GM18505 (cell line): Measurements from ENCODE around the gene C1orf159.

Experiments used
- ATAC-seq: cut with Tn5 transposase; IDR thresholded peaks from one replicate; pipeline ENCODE4 v1.9.1; 2021; ENCODE audit not compliant: unreplicated experiment
- POLR2A ChIP-seq: IDR thresholded peaks from 4 replicates; pipeline ENCODE4 v1.6.1; 2011; ENCODE audit warnings: borderline replicate concordance; ENCODE audit not compliant: insufficient read depth, insufficient read length; ENCODE audit errors: extremely low read depth

C1orf159 gene

GRCh38 chr1:1121611-1122077 lies 5.8 kb upstream of the C1orf159 start:
- no peak for ATAC-seq

GRCh38 chr1:1120866-1121591 lies 5.1 kb upstream of the C1orf159 start:
- ATAC-seq = no peak
- TF ChIP-seq POLR2A = no peak

More at GRCh38 chr1:1121611-1122077, 5.8 kb upstream of the C1orf159 start:
- TF ChIP-seq POLR2A = no peak

DNA sequence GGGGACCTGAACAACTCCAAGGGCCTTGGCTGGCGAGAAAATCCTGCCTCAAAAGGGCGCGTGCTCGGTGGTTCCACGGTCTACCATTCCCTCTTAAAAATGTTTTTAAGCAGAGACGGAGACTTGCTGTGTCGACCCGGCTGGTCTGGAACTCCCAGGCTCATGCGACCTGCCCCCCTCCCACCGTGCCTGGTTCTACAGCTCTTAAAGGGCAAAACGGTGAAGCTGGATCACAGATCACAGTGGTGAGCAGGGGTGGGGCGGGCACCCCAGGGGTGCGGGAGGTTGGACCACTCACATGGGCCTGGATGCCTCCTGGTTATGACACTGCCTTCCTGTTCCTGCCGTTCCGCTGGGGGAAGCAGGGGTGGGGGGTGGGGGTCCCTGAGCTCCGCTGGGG lies 4.2 kb upstream of the C1orf159 start:
- no peak for TF ChIP-seq POLR2A
- ATAC-seq = no peak

GRCh38 chr1:1119272-1119890 lies 3.5 kb upstream of the C1orf159 start:
- ATAC-seq = no peak
- no peak for TF ChIP-seq POLR2A

DNA sequence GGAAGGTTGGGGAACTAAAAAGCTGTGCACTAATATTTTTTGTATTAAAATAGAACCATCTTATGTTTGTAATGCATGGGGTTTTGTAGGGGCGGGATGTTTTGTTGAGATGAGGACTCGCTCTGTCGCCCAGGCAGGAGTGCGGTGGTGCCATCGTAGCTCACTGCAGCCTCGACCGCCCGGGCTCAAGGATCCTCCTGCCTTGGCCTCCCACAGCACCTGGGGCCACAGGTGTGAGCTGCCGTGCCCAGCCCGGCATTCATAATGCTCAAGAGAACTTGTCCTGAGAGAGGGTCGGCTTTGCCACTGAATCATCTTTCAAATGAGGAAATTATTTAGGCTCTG lies 3.0 kb upstream of the C1orf159 start:
- no peak for ATAC-seq
- no peak for TF ChIP-seq POLR2A

GRCh38 chr1:1118011-1118875 lies 2.4 kb upstream of the C1orf159 start:
- ATAC-seq = no peak
- TF ChIP-seq POLR2A = no peak

DNA sequence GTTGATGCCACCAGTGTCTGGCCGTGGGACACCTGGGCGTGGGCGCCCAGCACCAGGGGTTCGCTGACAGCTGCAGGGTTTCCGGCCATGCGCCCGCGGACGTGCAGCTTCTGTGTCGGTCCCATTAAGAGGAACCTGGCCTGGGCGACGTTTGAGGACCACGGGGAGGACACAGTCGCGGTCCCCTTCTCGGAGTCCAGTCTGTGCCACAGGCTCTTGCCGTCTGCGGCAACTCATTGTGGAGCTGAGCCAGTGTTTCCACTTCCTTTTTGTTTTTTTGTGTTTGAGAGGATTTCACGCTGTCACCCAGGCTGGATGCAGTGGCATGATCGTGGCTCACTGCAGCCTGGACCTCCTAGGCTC lies 1.6 kb upstream of the C1orf159 start:
- TF ChIP-seq POLR2A = no peak
- ATAC-seq = no peak

GRCh38 chr1:1116701-1117468 lies 996 bp upstream of the C1orf159 start:
- ATAC-seq = no peak
- TF ChIP-seq POLR2A = no peak

DNA sequence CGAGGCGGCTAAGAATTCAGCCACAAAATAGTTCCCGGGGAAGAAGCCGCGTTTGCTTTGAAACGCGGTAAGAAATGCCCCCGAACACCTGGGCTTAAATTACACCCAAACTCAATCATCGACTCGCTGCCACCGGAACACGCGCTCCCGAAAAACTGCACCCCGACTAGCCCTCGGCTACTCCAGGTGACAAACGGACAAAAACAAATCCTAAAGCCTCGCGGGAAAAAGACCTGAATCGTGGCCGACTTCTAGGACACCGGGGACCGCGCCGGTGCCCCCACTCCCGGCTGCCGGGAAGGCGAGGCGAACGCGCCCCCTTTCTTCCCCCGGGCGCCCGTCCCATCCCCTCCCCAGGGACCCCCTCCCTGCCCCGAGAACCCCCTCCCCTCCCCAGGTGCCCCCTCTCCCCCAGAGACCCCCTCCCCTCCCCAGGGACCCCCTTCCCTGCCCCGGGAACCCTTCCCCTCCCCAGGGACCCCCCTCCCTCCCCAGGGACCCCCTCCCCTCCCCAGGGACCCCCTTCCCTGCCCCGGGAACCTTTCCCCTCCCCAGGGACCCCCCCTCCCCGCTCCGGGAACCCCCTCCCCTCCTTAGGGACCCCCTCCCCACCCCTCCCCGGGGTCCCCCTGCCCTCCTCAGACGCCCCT lies 628 bp downstream of the C1orf159 start:
- no peak for ATAC-seq
- no peak for TF ChIP-seq POLR2A

DNA sequence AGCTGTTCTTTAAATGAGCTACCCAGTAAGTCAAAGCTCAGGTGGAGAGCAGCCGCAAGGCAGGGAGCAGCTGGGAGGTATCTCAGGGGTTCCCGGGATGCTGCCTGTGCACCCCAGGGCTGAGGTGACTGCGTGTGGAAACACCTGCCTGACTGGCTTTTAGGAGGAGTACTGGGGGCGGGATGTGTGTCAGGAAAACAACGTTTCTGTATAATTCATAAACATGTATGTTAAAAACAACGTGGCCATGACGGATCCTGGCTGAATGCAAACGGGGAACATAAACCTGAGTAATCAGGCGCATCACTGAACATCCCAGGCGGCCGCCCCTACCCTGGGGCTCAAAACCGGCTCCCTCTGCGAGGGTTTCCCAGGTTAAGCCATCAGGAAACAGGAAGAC lies 1.5 kb downstream of the C1orf159 start:
- no peak for ATAC-seq
- TF ChIP-seq POLR2A = no peak

GRCh38 chr1:1112237-1112985 lies 3.5 kb downstream of the C1orf159 start:
- TF ChIP-seq POLR2A = no peak
- ATAC-seq = no peak

DNA sequence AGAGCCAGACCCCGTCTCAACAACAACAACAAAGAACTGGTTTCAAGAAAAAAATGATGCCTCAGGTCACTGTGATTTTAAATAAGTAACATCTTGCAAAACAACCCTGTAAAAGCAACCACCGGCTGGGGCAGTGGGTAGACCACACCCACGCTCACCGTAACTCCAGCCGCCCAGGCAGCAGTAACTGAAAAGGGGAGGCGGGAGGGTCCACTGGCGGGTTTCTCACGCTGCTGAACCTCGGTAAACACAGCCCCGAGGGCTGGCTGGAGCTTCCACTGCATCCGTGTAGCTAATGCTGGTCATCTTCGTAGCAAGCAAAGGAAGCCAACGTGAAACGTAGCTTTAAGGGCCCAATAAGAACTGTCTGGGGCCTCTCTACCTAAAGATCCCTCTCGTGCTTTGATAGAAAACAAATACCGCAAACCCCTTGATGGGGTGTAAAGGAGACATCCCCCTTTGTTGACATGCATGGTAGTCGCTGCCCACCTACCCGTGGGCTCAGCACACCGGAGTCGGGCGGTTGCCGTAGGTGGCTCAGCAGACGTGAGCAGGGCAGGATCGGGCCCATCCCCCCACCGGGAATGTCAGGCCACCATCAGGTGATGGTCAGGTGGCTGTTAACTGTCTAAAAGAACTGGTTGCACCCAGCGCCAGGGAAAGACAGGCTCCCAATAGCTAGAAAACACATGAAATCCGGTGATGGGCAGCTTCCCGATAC lies 4.2 kb downstream of the C1orf159 start:
- no peak for TF ChIP-seq POLR2A
- ATAC-seq = no peak

- no peak for TF ChIP-seq POLR2A
- ATAC-seq = no peak
These were observed 5.3 kb downstream of the C1orf159 start for GRCh38 chr1:1110561-1110971.
